ENCODE measurements around the gene MARCHF11. TPM values are rescaled to one million over a fixed set of nuclear protein-coding genes. Genes with fewer than 3 reads are reported as not detected.

MARCHF11 gene
- total RNA-seq, 1 donor from 2014 or later: not detected

GRCh38 chr5:16051246-16051755 is 128.3 kb downstream of the MARCHF11 start:
- H3K4me3 Mint-ChIP-seq: no peak overlapping the region
- no peaks in the 10 kb centered on the region for H3K4me1 ChIP-seq
- no peaks in the 10 kb centered on the region for H3K36me3 Mint-ChIP-seq
- H3K36me3 ChIP-seq: no peaks in the 10 kb centered on the region
- H3F3A ChIP-seq (ENCODE audit: low read depth): no peaks in the 10 kb centered on the region
- H2AFZ ChIP-seq (replicated peaks): no peak overlapping the region
- H3K4me2 ChIP-seq: no peak overlapping the region
- H3K27ac Mint-ChIP-seq: no peak overlapping the region
- H3K27ac ChIP-seq: no peak overlapping the region
- no peak overlapping the region for H3K9ac ChIP-seq
- H3K79me2 ChIP-seq (ENCODE audit: low read depth): no peaks in the 10 kb centered on the region
- DNase-seq (ENCODE audit: low spot score): no peak
- no peaks in the 10 kb centered on the region for H3K4me1 Mint-ChIP-seq
- no peaks in the 10 kb centered on the region for H3K27me3 ChIP-seq
- H3K27me3 Mint-ChIP-seq (ENCODE audit: insufficient read depth, low read depth): peaks cover 2% of the 10 kb centered on the region
- no peaks in the 10 kb centered on the region for H3K9me3 Mint-ChIP-seq
- H3K4me3 ChIP-seq: no peak overlapping the region
- no peak for TF ChIP-seq CTCF (IDR thresholded peaks at IDR 0.05)
- no peaks in the 10 kb centered on the region for H4K20me1 ChIP-seq (ENCODE audit: low read depth)
- H3K9me3 ChIP-seq (ENCODE audit: low read depth): no peaks in the 10 kb centered on the region

DNA sequence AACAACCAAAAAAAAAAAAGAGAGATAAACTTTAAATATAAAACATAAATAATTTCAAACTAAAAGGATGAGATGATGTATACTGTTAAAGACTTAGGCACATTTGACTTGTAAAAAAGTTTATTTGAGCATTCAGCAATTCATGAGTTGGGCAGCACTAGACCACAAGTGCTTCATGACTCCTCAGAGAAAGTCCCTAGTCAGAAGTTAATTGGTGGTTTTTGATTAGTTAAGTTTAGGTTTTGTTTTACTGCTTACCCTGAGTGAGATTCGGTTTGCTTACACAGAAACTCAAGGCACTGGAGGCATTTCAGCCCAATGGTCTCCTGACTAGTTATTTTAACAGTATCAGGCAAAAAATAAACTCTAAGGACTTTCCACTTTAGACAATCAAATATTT is 129.2 kb downstream of the MARCHF11 start:
- no peaks in the 10 kb centered on the region for H3F3A ChIP-seq (ENCODE audit: low read depth)
- Mint-ChIP-seq H3K4me1 (no peaks in the 10 kb centered on the region), H3K27ac (no peak overlapping the region)

DNA sequence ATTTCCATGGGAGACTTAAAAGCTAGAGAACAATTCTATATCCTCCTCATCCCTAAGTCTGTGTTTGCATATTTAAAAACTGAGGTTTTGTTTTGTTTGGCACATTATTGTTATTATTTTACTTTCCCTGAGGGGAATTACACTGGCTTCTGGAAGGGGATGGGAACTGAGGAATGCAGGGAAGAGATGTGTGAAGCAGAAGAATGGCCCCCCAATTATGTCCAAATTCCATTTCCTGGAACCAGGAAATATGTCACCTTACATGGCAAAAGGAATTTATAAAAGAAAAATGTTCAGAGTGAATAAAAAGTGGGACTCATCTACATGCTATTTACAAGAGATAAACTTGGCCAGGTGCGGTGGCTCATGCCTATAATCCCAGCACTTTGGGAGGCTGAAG is 129.8 kb downstream of the MARCHF11 start:
- no peaks in the 10 kb centered on the region for H3K27me3 Mint-ChIP-seq (ENCODE audit: insufficient read depth, low read depth)
- no peaks in the 10 kb centered on the region for H3K9me3 Mint-ChIP-seq
- no peak for DNase-seq (ENCODE audit: low spot score)
- Histone ChIP-seq H3K27ac (no peak overlapping the region), H3F3A (ENCODE audit: low read depth) (no peaks in the 10 kb centered on the region), H3K36me3 (no peaks in the 10 kb centered on the region), H2AFZ (replicated peaks) (no peak overlapping the region), H3K79me2 (ENCODE audit: low read depth) (no peaks in the 10 kb centered on the region), H3K4me1 (no peaks in the 10 kb centered on the region), H4K20me1 (ENCODE audit: low read depth) (no peaks in the 10 kb centered on the region), H3K9me3 (ENCODE audit: low read depth) (no peaks in the 10 kb centered on the region), H3K4me3 (no peak overlapping the region), H3K27me3 (no peaks in the 10 kb centered on the region), H3K4me2 (no peak overlapping the region), H3K9ac (no peak overlapping the region)
- no peak for TF ChIP-seq CTCF (IDR thresholded peaks at IDR 0.05)
- TF ChIP-seq EZH2phosphoT487 (IDR thresholded peaks at IDR 0.05): no peak
- no peak for TF ChIP-seq EZH2 (IDR thresholded peaks at IDR 0.05)
- H3K36me3 Mint-ChIP-seq: no peaks in the 10 kb centered on the region
- no peaks in the 10 kb centered on the region for H3K4me1 Mint-ChIP-seq
- no peak overlapping the region for H3K4me3 Mint-ChIP-seq
- no peak overlapping the region for H3K27ac Mint-ChIP-seq

More for the DNA sequence above, 129.2 kb downstream of the MARCHF11 start:
- TF ChIP-seq EZH2 (IDR thresholded peaks at IDR 0.05) (no peak), EZH2phosphoT487 (IDR thresholded peaks at IDR 0.05) (no peak), CTCF (IDR thresholded peaks at IDR 0.05) (no peak)
- Histone ChIP-seq H3K9me3 (ENCODE audit: low read depth) (no peaks in the 10 kb centered on the region), H3K36me3 (no peaks in the 10 kb centered on the region), H3K27me3 (no peaks in the 10 kb centered on the region), H3K79me2 (ENCODE audit: low read depth) (no peaks in the 10 kb centered on the region), H3K4me2 (no peak overlapping the region), H3K9ac (no peak overlapping the region), H3K27ac (no peak overlapping the region), H2AFZ (replicated peaks) (no peak overlapping the region), H3K4me1 (no peaks in the 10 kb centered on the region), H4K20me1 (ENCODE audit: low read depth) (no peaks in the 10 kb centered on the region), H3K4me3 (no peak overlapping the region)
- Mint-ChIP-seq H3K36me3 (no peaks in the 10 kb centered on the region), H3K9me3 (no peaks in the 10 kb centered on the region), H3K4me3 (no peak overlapping the region), H3K27me3 (ENCODE audit: insufficient read depth, low read depth) (no peaks in the 10 kb centered on the region)
- DNase-seq (ENCODE audit: low spot score): no peak

Measured in neural progenitor cell (in vitro differentiated cells).